Spleen (tissue), 11 donors: ENCODE measurements around the gene ZYG11A. TPM values are rescaled to one million over a fixed set of nuclear protein-coding genes. Genes with fewer than 3 reads are reported as not detected.

Experiments
- DNase-seq: peaks from one replicate; pipeline ENCODE4 v3.0.0-alpha.2; 2020
- H3K27ac ChIP-seq, 8 donors: fragments of 200-600 bp; sonication (generic) in 7 of 8; 1 replicate in 4 of 8; 2 replicates in 4 of 8; pipeline versions ENCODE4 v1.5.0 to v1.8.0; 2016 to 2021; ENCODE audit warnings: inconsistent platforms in 4 of 8, mild to moderate bottlenecking in 4 of 8, moderate library complexity in 1 of 8
- H3K27me3 ChIP-seq, 7 donors: fragments of 200-600 bp; sonication (generic) in 6 of 7; replicated peaks in 1 of 7; 1 replicate in 4 of 7; 2 replicates in 3 of 7; pipeline versions ENCODE4 v1.5.0 to v1.8.0; 2016 to 2021; ENCODE audit warnings: inconsistent platforms in 3 of 7, mild to moderate bottlenecking in 1 of 7
- H3K36me3 ChIP-seq, 6 donors: fragments of 200-600 bp; sonication (generic) in 5 of 6; 1 replicate in 4 of 6; 2 replicates in 2 of 6; pipeline versions ENCODE4 v1.5.0 to v1.8.0; 2016 to 2021; ENCODE audit warnings: inconsistent platforms in 2 of 6
- H3K4me1 ChIP-seq, 6 donors: fragments of 200-600 bp; sonication (generic) in 5 of 6; 1 replicate in 3 of 6; 2 replicates in 3 of 6; pipeline versions ENCODE4 v1.5.0 to v1.8.0; 2016 to 2021; ENCODE audit warnings: inconsistent platforms in 3 of 6
- H3K4me3 ChIP-seq, 8 donors: fragments of 200-600 bp; sonication (generic) in 7 of 8; 1 replicate in 4 of 8; 2 replicates in 4 of 8; pipeline versions ENCODE4 v1.5.0 to v1.8.0; 2016 to 2021; ENCODE audit warnings: inconsistent platforms in 4 of 8, mild to moderate bottlenecking in 4 of 8, moderate library complexity in 2 of 8
- H3K9me3 ChIP-seq, 8 donors: fragments of 200-600 bp; sonication (generic) in 7 of 8; 1 replicate in 4 of 8; 2 replicates in 4 of 8; pipeline versions ENCODE4 v1.5.0 to v1.8.0; 2016 to 2021; ENCODE audit warnings: inconsistent platforms in 4 of 8
- CTCF ChIP-seq, 11 experiments: fragments of 200-600 bp in 7 of 11; fragments of 450-650 bp in 4 of 11; sonication (generic) in 4 of 11; IDR thresholded peaks in 8 of 11; conservative IDR thresholded peaks in 3 of 11; 1 replicate in 7 of 11; 2 replicates in 4 of 11; pipeline versions ENCODE4 v1.4.0 to v1.8.0; 2016 to 2021; ENCODE audit warnings: antibody characterized with exemption in 11 of 11, inconsistent platforms in 4 of 11, mild to moderate bottlenecking in 1 of 11
- POLR2A ChIP-seq, 3 donors: fragments of 450-650 bp; IDR thresholded peaks; one replicate each; pipeline ENCODE4 v1.5.1; 2017; ENCODE audit warnings: antibody characterized with exemption in 3 of 3, mild to moderate bottlenecking in 1 of 3
- POLR2AphosphoS5 ChIP-seq, 3 donors: sonication (generic); formaldehyde crosslinking; IDR thresholded peaks; one replicate each; pipeline ENCODE4 v1.5.1; 2017; ENCODE audit warnings: antibody characterized with exemption in 3 of 3
- WGBS, 5 donors: extraction: QIAGEN DNeasy Blood & Tissue Kit in 3 of 5; methylation state at CpG; one replicate each; pipeline versions ENCODE4 v1.1.5 to v1.1.7; 2013 to 2018; 5-methylcytosine and 5-hydroxymethylcytosine counted together
- intact Hi-C: fragments of 100-400 bp; cut with DNase I; formaldehyde crosslinking; loops from one replicate; pipeline ENCODE4 v1.15.0; 2023; ENCODE audit warnings: low total_unique reads
- polyA plus RNA-seq, 3 donors: library from polyadenylated mRNA; stranded (reverse); fragments of 200-250 nt; gene quantifications; one replicate each; pipeline ENCODE4 v1.2.1, GENCODE V29; 2013
- total RNA-seq, 7 donors: library from RNA; depleted of rRNA in 3 of 7; stranded (reverse); fragments of >200 nt in 3 of 7; fragmentation: NEBNext Ultra II Directional in 4 of 7; extraction: Animal tissue kit (Norgen Biotek cat#: 25700) in 4 of 7; gene quantifications; one replicate each; pipeline versions ENCODE4 v1.1.0 to v1.2.1, GENCODE V29; 2016 to 2021
- donor health status: healthy with polysubstance abuse.
- donor health status: DM: no; HTN: no; CAD: no; lungs with moderate emphysema.
- donor health status: DM: no; HTN: no; CAD: no.
- donor health status: Bipolar disorder and iron deficiency.
- donor health status: healthy.
- donor health status: DM: no; HTN: no; CAD: no.
- donor health status: DM: yes; HTN: yes; CAD: no.

The ZYG11A gene
- total and polyA plus RNA-seq, 10 donors: 0.02 to 0.85 (median 0.16) TPM

- no peak overlapping the region for H3K27ac ChIP-seq
- intact Hi-C loops: no loop called here
- H3K4me1 ChIP-seq: no peaks in the 10 kb centered on the region
- no peak for TF ChIP-seq POLR2A (IDR thresholded peaks at IDR 0.05)
- no peak for TF ChIP-seq POLR2AphosphoS5 (IDR thresholded peaks at IDR 0.05)
- TF ChIP-seq CTCF (IDR thresholded peaks at IDR 0.05 in 8 of 11, conservative IDR thresholded peaks at IDR 0.05 in 3 of 11): no peak
- WGBS, 5 donors: 91 to 96% (median 91%) methylated on average over 3 of the region's 3 CpGs
- peaks cover 0 to 8% (median 0%) of the 10 kb centered on the region in 7 donors for H3K27me3 ChIP-seq
- no peak for DNase-seq
- H3K4me3 ChIP-seq: no peak overlapping the region
- no peaks in the 10 kb centered on the region for H3K36me3 ChIP-seq
- H3K9me3 ChIP-seq: no peaks in the 10 kb centered on the region
Observed at GRCh38 chr1:52877554-52877953, 35.0 kb downstream of the ZYG11A start.

- Histone ChIP-seq H3K27me3 (no peaks in the 10 kb centered on the region), H3K27ac (no peak overlapping the region), H3K9me3 (no peaks in the 10 kb centered on the region), H3K4me3 (no peak overlapping the region), H3K36me3 (no peaks in the 10 kb centered on the region), H3K4me1 (no peaks in the 10 kb centered on the region)
- WGBS, 5 donors: 92 to 95% (median 94%) methylated on average over 2 of the region's 2 CpGs
- DNase-seq: no peak
- intact Hi-C loops: no loop called here
- TF ChIP-seq CTCF (IDR thresholded peaks at IDR 0.05 in 8 of 11, conservative IDR thresholded peaks at IDR 0.05 in 3 of 11): no peak
- no peak for TF ChIP-seq POLR2A (IDR thresholded peaks at IDR 0.05)
- no peak for TF ChIP-seq POLR2AphosphoS5 (IDR thresholded peaks at IDR 0.05)
Observed at GRCh38 chr1:52880206-52880605, 37.6 kb downstream of the ZYG11A start.

- intact Hi-C loops: no loop called here
- Histone ChIP-seq H3K27ac (no peak overlapping the region), H3K4me1 (no peaks in the 10 kb centered on the region), H3K27me3 (no peaks in the 10 kb centered on the region), H3K9me3 (no peaks in the 10 kb centered on the region), H3K36me3 (no peaks in the 10 kb centered on the region), H3K4me3 (no peak overlapping the region)
- 88 to 94% (median 89%) methylated on average over 4 of the region's 4 CpGs for WGBS, 5 donors
- no peak for TF ChIP-seq CTCF (IDR thresholded peaks at IDR 0.05 in 8 of 11, conservative IDR thresholded peaks at IDR 0.05 in 3 of 11)
- no peak for TF ChIP-seq POLR2AphosphoS5 (IDR thresholded peaks at IDR 0.05)
- no peak for TF ChIP-seq POLR2A (IDR thresholded peaks at IDR 0.05)
- DNase-seq: no peak
Observed at GRCh38 chr1:52887483-52887882, 44.9 kb downstream of the ZYG11A start.

- DNase-seq: no peak
- intact Hi-C loops: no loop called here
- Histone ChIP-seq H3K36me3 (peaks cover 0 to 29% (median 0%) of the 10 kb centered on the region in 6 donors), H3K27ac (no peak overlapping the region), H3K27me3 (no peaks in the 10 kb centered on the region), H3K4me1 (no peaks in the 10 kb centered on the region), H3K4me3 (no peak overlapping the region), H3K9me3 (no peaks in the 10 kb centered on the region)
- WGBS, 5 donors: 89 to 98% (median 94%) methylated on average over 5 of the region's 5 CpGs
- TF ChIP-seq CTCF (IDR thresholded peaks at IDR 0.05 in 8 of 11, conservative IDR thresholded peaks at IDR 0.05 in 3 of 11): no peak
- TF ChIP-seq POLR2AphosphoS5 (IDR thresholded peaks at IDR 0.05): no peak
- no peak for TF ChIP-seq POLR2A (IDR thresholded peaks at IDR 0.05)
Observed at GRCh38 chr1:52892424-52893215, 50.1 kb downstream of the ZYG11A start.
